IMR-90 (cell line): ENCODE measurements around the gene TTC28. TPM values are rescaled to one million over a fixed set of nuclear protein-coding genes. Genes with fewer than 3 reads are reported as not detected.

Source experiments
- ATAC-seq: fragments of 200-7000 bp; cut with Tn5 transposase; 2 replicates; pipeline ENCODE4 v1.9.1; 2020; ENCODE audit warnings: low read depth, mild to moderate bottlenecking, moderate library complexity
- BruUV-seq: library from RNA; stranded (reverse); fragments of 400-500 nt; replicated peaks from 2 replicates; lab custom pipeline; 2021; lab: Mats Ljungman, UMichigan
- CTCF ChIA-PET: fragments of 300-600 bp; formaldehyde crosslinking; extraction: SDS; loops from one replicate; lab custom pipeline; 2021; ENCODE audit warnings: antibody characterized with exemption; lab: Yijun Ruan, JAX
- POLR2A ChIA-PET: fragments of 300-600 bp; sonication (Branson Sonifier 250); formaldehyde crosslinking; loops from one replicate; lab custom pipeline; 2022; ENCODE audit warnings: antibody characterized with exemption; ENCODE audit not compliant: unreplicated experiment; lab: Charles Lee
- DNase-seq: peaks from one replicate; pipeline ENCODE4 v3.0.0; 2013
- H2AFZ ChIP-seq: replicated peaks from 2 replicates; pipeline ENCODE3; 2013; ENCODE audit warnings: low read length, mild to moderate bottlenecking; ENCODE audit not compliant: poor library complexity
- H2AK5ac ChIP-seq: 2 replicates; pipeline ENCODE4 v1.6.1; 2013; ENCODE audit warnings: low read depth, low read length, inconsistent platforms
- H2AK9ac ChIP-seq: replicated peaks from 2 replicates; pipeline ENCODE3; 2013; ENCODE audit warnings: mild to moderate bottlenecking, low read depth, low read length, moderate library complexity; ENCODE audit not compliant: poor library complexity
- H2BK120ac ChIP-seq: 2 replicates; pipeline ENCODE4 v1.6.1; 2013; ENCODE audit warnings: low read depth, low read length, inconsistent platforms
- H2BK15ac ChIP-seq: 3 replicates; pipeline ENCODE4 v1.6.1; 2013; ENCODE audit warnings: low read depth, low read length, inconsistent platforms
- H2BK20ac ChIP-seq: 2 replicates; pipeline ENCODE4 v1.6.1; 2013; ENCODE audit warnings: low read depth, mild to moderate bottlenecking, inconsistent platforms, low read length, moderate library complexity
- H2BK5ac ChIP-seq: 2 replicates; pipeline ENCODE4 v1.6.1; 2013; ENCODE audit warnings: mild to moderate bottlenecking, low read depth, low read length, inconsistent platforms; ENCODE audit not compliant: poor library complexity, severe bottlenecking
- H3K14ac ChIP-seq: replicated peaks from 2 replicates; pipeline ENCODE4 v1.6.1; 2013; ENCODE audit warnings: low read depth, low read length, inconsistent platforms
- H3K18ac ChIP-seq: 2 replicates; pipeline ENCODE4 v1.6.1; 2013; ENCODE audit warnings: low read depth, low read length, control low read depth
- H3K23ac ChIP-seq: 2 replicates; pipeline ENCODE4 v1.6.1; 2013; ENCODE audit warnings: low read depth, low read length, inconsistent platforms
- H3K27ac ChIP-seq: 2 replicates; pipeline ENCODE4 v1.5.1; 2013; ENCODE audit warnings: mild to moderate bottlenecking, control low read depth, low read length; ENCODE audit not compliant: insufficient read depth
- H3K27me3 ChIP-seq: 2 replicates; pipeline ENCODE4 v1.6.1; 2013; ENCODE audit warnings: low read length; ENCODE audit not compliant: control insufficient read depth, insufficient read depth
- H3K36me3 ChIP-seq: 2 replicates; pipeline ENCODE4 v1.6.1; 2013; ENCODE audit warnings: low read length, mixed read lengths; ENCODE audit not compliant: control insufficient read depth, insufficient read depth
- H3K4ac ChIP-seq: 2 replicates; pipeline ENCODE4 v1.6.1; 2013; ENCODE audit warnings: low read depth, low read length, inconsistent platforms
- H3K4me1 ChIP-seq: 2 replicates; pipeline ENCODE4 v1.6.1; 2013; ENCODE audit warnings: low read length, mixed read lengths; ENCODE audit not compliant: control insufficient read depth, insufficient read depth
- H3K4me2 ChIP-seq: 2 replicates; pipeline ENCODE4 v1.6.1; 2013; ENCODE audit warnings: low read depth, mild to moderate bottlenecking, control low read depth, low read length, moderate library complexity
- H3K4me3 ChIP-seq: 2 replicates; pipeline ENCODE4 v1.5.1; 2013; ENCODE audit warnings: low read depth, mild to moderate bottlenecking, control low read depth, low read length, moderate library complexity; ENCODE audit not compliant: insufficient read depth
- H3K56ac ChIP-seq: 2 replicates; pipeline ENCODE4 v1.6.1; 2013; ENCODE audit warnings: low read length, inconsistent platforms; ENCODE audit not compliant: insufficient read depth; ENCODE audit errors: extremely low read depth
- H3K79me1 ChIP-seq, 2 experiments: 2 replicates each; pipeline ENCODE4 v1.6.1; 2013; ENCODE audit warnings: low read length in 2 of 2, inconsistent platforms in 1 of 2, low read depth in 1 of 2
- H3K9ac ChIP-seq: 2 replicates; pipeline ENCODE4 v1.6.1; 2013; ENCODE audit warnings: low read depth, low read length, control low read depth
- H3K9me1 ChIP-seq: 2 replicates; pipeline ENCODE4 v1.6.1; 2013; ENCODE audit warnings: low read length, inconsistent platforms; ENCODE audit not compliant: insufficient read depth
- H3K9me3 ChIP-seq: 2 replicates; pipeline ENCODE4 v1.6.1; 2013; ENCODE audit warnings: low read length; ENCODE audit not compliant: control insufficient read depth, insufficient read depth
- H4K20me1 ChIP-seq: 2 replicates; pipeline ENCODE4 v1.6.1; 2013; ENCODE audit warnings: low read length, inconsistent platforms; ENCODE audit not compliant: insufficient read depth
- H4K5ac ChIP-seq: 2 replicates; pipeline ENCODE4 v1.6.1; 2013; ENCODE audit warnings: mild to moderate bottlenecking, low read depth, low read length, control low read depth
- H4K8ac ChIP-seq, 2 experiments: 2 replicates each; pipeline ENCODE4 v1.6.1; 2013; ENCODE audit warnings: low read depth in 2 of 2, low read length in 2 of 2, control low read depth in 1 of 2, inconsistent platforms in 1 of 2
- H4K91ac ChIP-seq: 2 replicates; pipeline ENCODE4 v1.6.1; 2013; ENCODE audit warnings: low read depth, low read length, inconsistent platforms; ENCODE audit not compliant: insufficient read depth
- BHLHE40 ChIP-seq: fragments of 150-350 bp; IDR thresholded peaks from 2 replicates; pipeline ENCODE4 v1.6.1; 2016; ENCODE audit warnings: mild to moderate bottlenecking, low read depth, low read length
- CEBPB ChIP-seq: IDR thresholded peaks from 2 replicates; pipeline ENCODE4 v1.6.1; 2012; ENCODE audit warnings: low read depth, low read length, improper control_type of control experiment
- CHD1 ChIP-seq: IDR thresholded peaks from 2 replicates; pipeline ENCODE4 v1.6.1; 2012; ENCODE audit warnings: low read depth, low read length, improper control_type of control experiment
- CTCF ChIP-seq: conservative IDR thresholded peaks from 2 replicates; pipeline ENCODE4 v1.5.1; 2012; ENCODE audit warnings: mild to moderate bottlenecking, low read depth, low read length, improper control_type of control experiment
- FOS ChIP-seq: fragments of 150-350 bp; IDR thresholded peaks from 2 replicates; pipeline ENCODE4 v1.6.1; 2016; ENCODE audit warnings: low read depth, low read length
- MAFK ChIP-seq: IDR thresholded peaks from 2 replicates; pipeline ENCODE4 v1.6.1; 2012; ENCODE audit warnings: low read depth, low read length, improper control_type of control experiment
- MAZ ChIP-seq: IDR thresholded peaks from 2 replicates; pipeline ENCODE4 v1.6.1; 2012; ENCODE audit warnings: low read depth, mild to moderate bottlenecking, low read length, improper control_type of control experiment, moderate library complexity, borderline replicate concordance
- MXI1 ChIP-seq: IDR thresholded peaks from 2 replicates; pipeline ENCODE4 v1.6.1; 2012; ENCODE audit warnings: low read depth, mild to moderate bottlenecking, low read length, moderate library complexity, borderline replicate concordance
- NFE2L2 ChIP-seq: fragments of 150-350 bp; IDR thresholded peaks from 2 replicates; pipeline ENCODE4 v1.6.1; 2016; ENCODE audit warnings: low read depth, mild to moderate bottlenecking, low read length
- POLR2A ChIP-seq: IDR thresholded peaks from 2 replicates; pipeline ENCODE4 v1.6.1; 2012; ENCODE audit warnings: mild to moderate bottlenecking, low read depth, low read length
- RAD21 ChIP-seq: IDR thresholded peaks from 2 replicates; pipeline ENCODE4 v1.6.1; 2012; ENCODE audit warnings: low read length, improper control_type of control experiment
- RCOR1 ChIP-seq: IDR thresholded peaks from 2 replicates; pipeline ENCODE4 v1.6.1; 2012; ENCODE audit warnings: mild to moderate bottlenecking, low read length, improper control_type of control experiment; ENCODE audit not compliant: insufficient replicate concordance
- RFX5 ChIP-seq: IDR thresholded peaks from 2 replicates; pipeline ENCODE4 v1.8.0; 2012; ENCODE audit warnings: low read depth, mild to moderate bottlenecking, low read length, moderate library complexity
- SMC3 ChIP-seq: fragments of 150-350 bp; IDR thresholded peaks from 2 replicates; pipeline ENCODE4 v1.6.1; 2016; ENCODE audit warnings: low read depth, mild to moderate bottlenecking, antibody characterized with exemption, low read length, moderate library complexity
- USF2 ChIP-seq: fragments of 150-350 bp; IDR thresholded peaks from 2 replicates; pipeline ENCODE4 v1.6.1; 2017; ENCODE audit warnings: mild to moderate bottlenecking, antibody characterized with exemption, low read length, low read depth
- WGBS, 2 experiments: methylation state at CpG; one replicate each; pipeline versions ENCODE4 v1.1.5 to v1.1.7; 2013; ENCODE audit warnings: missing lambda C conversion rate in 2 of 2; ENCODE audit not compliant: insufficient read length in 1 of 2; ENCODE audit errors: extremely low coverage in 2 of 2; 5-methylcytosine and 5-hydroxymethylcytosine counted together
- dilution Hi-C: fragments of 300-500 bp; cut with HindIII; formaldehyde crosslinking; loops from one replicate; pipeline ENCODE4 v1.14.3; 2018; ENCODE audit warnings: low sequenced_read_pairs; ENCODE audit not compliant: unreplicated experiment
- in situ Hi-C: fragments of 300-500 bp; cut with MboI; formaldehyde crosslinking; loops from 3 replicates; pipeline ENCODE4 v1.14.3; 2019; ENCODE audit warnings: low sequenced_read_pairs, inconsistent platforms, mixed read lengths
- intact Hi-C: fragments of 100-400 bp; cut with micrococcal nuclease; formaldehyde crosslinking; loops from 2 replicates; pipeline ENCODE4 v1.10.0; 2022
- polyA plus RNA-seq, 3 experiments: library from polyadenylated mRNA; depleted of rRNA; stranded (reverse); fragments of >200 nt; gene quantifications; 2 replicates each; pipeline ENCODE4 v1.2.3, GENCODE V29; 2012; ENCODE audit warnings: low replicate concordance in 1 of 3
- total RNA-seq: library from RNA; depleted of rRNA; stranded (reverse); fragments of >200 nt; gene quantifications from 2 replicates; pipeline ENCODE4 v1.2.3, GENCODE V29; 2012
- TF ChIP-seq, protein P1 (sequence below): fragments of 150-350 bp; IDR thresholded peaks from 2 replicates; pipeline ENCODE4 v1.6.1; 2016; ENCODE audit warnings: low read depth, mild to moderate bottlenecking, low read length, moderate library complexity, borderline replicate concordance

TTC28 gene
- total and polyA plus RNA-seq, 2 of the 4 experiments (the other 2 are of a cell fraction) = 5.6 to 13.3 TPM

DNA sequence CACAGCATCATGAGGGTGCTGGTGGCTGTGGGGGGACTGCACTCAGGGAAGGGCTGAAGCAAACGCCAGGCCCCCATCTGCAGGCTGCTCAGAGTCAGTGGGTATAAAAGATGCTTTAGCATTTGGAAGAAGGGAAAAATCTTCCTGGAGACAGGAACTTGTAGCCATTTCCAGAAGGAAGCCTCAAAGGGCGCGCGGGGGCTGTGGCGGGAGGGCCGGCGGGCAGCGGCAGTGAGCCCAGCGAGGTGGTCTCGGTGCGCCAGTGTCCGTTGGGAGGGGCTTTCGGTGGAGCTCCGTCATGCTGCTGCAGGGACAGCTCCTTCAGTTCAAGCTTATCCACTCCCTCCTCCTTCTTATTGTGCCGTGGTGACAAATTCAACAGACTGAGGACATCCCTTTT lies 697.5 kb downstream of the TTC28 start:
- H3K9me3 ChIP-seq = no peaks in the 10 kb centered on the region
- H2AFZ ChIP-seq = no peak overlapping the region
- H3K14ac ChIP-seq = no peak overlapping the region
- H2AK5ac ChIP-seq = no peak overlapping the region
- ChIA-PET CTCF (no interaction called here), POLR2A (no interaction called here)
- no peak overlapping the region for H3K56ac ChIP-seq
- no peak overlapping the region for H2AK9ac ChIP-seq
- ATAC-seq = no peak
- TF ChIP-seq CEBPB = no peak
- no peak for TF ChIP-seq CHD1
- no peak for TF ChIP-seq MXI1
- TF ChIP-seq MAZ = no peak
- no peak for TF ChIP-seq POLR2A
- no peak for TF ChIP-seq FOS
- no peak for TF ChIP-seq RFX5
- TF ChIP-seq SMC3 = no peak
- no peak for TF ChIP-seq MAFK
- TF ChIP-seq NFE2L2 = no peak
- TF ChIP-seq RCOR1 = no peak
- TF ChIP-seq BHLHE40 = no peak
- TF ChIP-seq, protein P1, sequence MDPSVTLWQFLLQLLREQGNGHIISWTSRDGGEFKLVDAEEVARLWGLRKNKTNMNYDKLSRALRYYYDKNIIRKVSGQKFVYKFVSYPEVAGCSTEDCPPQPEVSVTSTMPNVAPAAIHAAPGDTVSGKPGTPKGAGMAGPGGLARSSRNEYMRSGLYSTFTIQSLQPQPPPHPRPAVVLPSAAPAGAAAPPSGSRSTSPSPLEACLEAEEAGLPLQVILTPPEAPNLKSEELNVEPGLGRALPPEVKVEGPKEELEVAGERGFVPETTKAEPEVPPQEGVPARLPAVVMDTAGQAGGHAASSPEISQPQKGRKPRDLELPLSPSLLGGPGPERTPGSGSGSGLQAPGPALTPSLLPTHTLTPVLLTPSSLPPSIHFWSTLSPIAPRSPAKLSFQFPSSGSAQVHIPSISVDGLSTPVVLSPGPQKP = no peak
- no peak for TF ChIP-seq USF2
- TF ChIP-seq RAD21 = no peak
- TF ChIP-seq CTCF = no peak
- H2BK20ac ChIP-seq = no peak overlapping the region
- H3K4me2 ChIP-seq = no peak overlapping the region
- H2BK5ac ChIP-seq = no peak overlapping the region
- in situ Hi-C loops = no loop called here
- H3K79me1 ChIP-seq = peaks cover 0 to 3% of the 10 kb centered on the region in 2 experiments; a peak in 2 of 4 replicates
- no peak overlapping the region for H3K4me3 ChIP-seq
- no peaks in the 10 kb centered on the region for H4K20me1 ChIP-seq
- DNase-seq = no peak
- no peak overlapping the region for H3K9ac ChIP-seq
- H3K27ac ChIP-seq = no peak overlapping the region
- no peak overlapping the region for H3K18ac ChIP-seq
- dilution Hi-C loops = no loop called here
- no peak overlapping the region for H4K8ac ChIP-seq
- H3K4me1 ChIP-seq = peaks cover under 1% of the 10 kb centered on the region; the same call in 1 of the 2 replicates
- no peak overlapping the region for H3K23ac ChIP-seq
- H3K4ac ChIP-seq = no peak overlapping the region
- peaks cover 15% of the 10 kb centered on the region; the same call in 1 of the 2 replicates for H3K9me1 ChIP-seq
- intact Hi-C loops = no loop called here
- no peak overlapping the region for H2BK120ac ChIP-seq
- no peaks in the 10 kb centered on the region for H3K27me3 ChIP-seq
- peaks cover 46% of the 10 kb centered on the region for H3K36me3 ChIP-seq
- H4K5ac ChIP-seq = no peak overlapping the region
- no peak overlapping the region for H4K91ac ChIP-seq
- H2BK15ac ChIP-seq = no peak overlapping the region
- no TSS peak for BruUV-seq
- 95% methylated on average over 7 of the region's 15 CpGs; no CpG with 5 or more reads in 1 of the 2 experiments for WGBS, 2 experiments
